GM18526 (cell line): Measurements from ENCODE around the gene GID8.

Source experiments
- POLR2A ChIP-seq: IDR thresholded peaks from 3 replicates; pipeline ENCODE4 v1.6.1; 2011; ENCODE audit not compliant: insufficient read length; ENCODE audit errors: extremely low read depth

Gene GID8

GRCh38 chr20:62926229-62927127 is 11.5 kb upstream of the GID8 start, which contains the start of gene DIDO1:
DIDO1 (minus strand) TSS chr20:62926505.
- peak; percentile 57 for TF ChIP-seq POLR2A

GRCh38 chr20:62927128-62927705 is 10.7 kb upstream of the GID8 start:
- TF ChIP-seq POLR2A = no peak

- no peak for TF ChIP-seq POLR2A
These were observed 9.6 kb upstream of the GID8 start for GRCh38 chr20:62928246-62928939.

- no peak for TF ChIP-seq POLR2A
These were observed 8.9 kb upstream of the GID8 start for GRCh38 chr20:62929051-62929538.

- no peak for TF ChIP-seq POLR2A
These were observed 6.5 kb upstream of the GID8 start for GRCh38 chr20:62931464-62931863.

GRCh38 chr20:62933966-62934365 is 4.0 kb upstream of the GID8 start:
- no peak for TF ChIP-seq POLR2A

- no peak for TF ChIP-seq POLR2A
These were observed 2.6 kb upstream of the GID8 start for GRCh38 chr20:62935204-62935967.

- no peak for TF ChIP-seq POLR2A
These were observed 1.9 kb upstream of the GID8 start for GRCh38 chr20:62935968-62936585.

GRCh38 chr20:62937268-62938104 is 461 bp upstream of the GID8 start:
- TF ChIP-seq POLR2A = peak; percentile 74

- no peak for TF ChIP-seq POLR2A
These were observed 2.9 kb downstream of the GID8 start for GRCh38 chr20:62940875-62941274.

- no peak for TF ChIP-seq POLR2A
These were observed 3.8 kb downstream of the GID8 start for GRCh38 chr20:62941792-62942191.

GRCh38 chr20:62942456-62942855 is 4.5 kb downstream of the GID8 start:
- TF ChIP-seq POLR2A = no peak

- TF ChIP-seq POLR2A = no peak
These were observed 5.4 kb downstream of the GID8 start for GRCh38 chr20:62943396-62943795.

- no peak for TF ChIP-seq POLR2A
These were observed 6.2 kb downstream of the GID8 start for GRCh38 chr20:62944184-62944583.
